ENCODE results near the gene VSTM2B.

GRCh38 chr19:29568036-29569025 is 42.5 kb downstream of the VSTM2B start:
- no peak for TF ChIP-seq ZFP30 (CRISPR knock-in tag; IDR thresholded peaks at IDR 0.05)
- no peak for TF ChIP-seq ESRRG (CRISPR knock-in tag; IDR thresholded peaks at IDR 0.05)
- TF ChIP-seq PATZ1 (CRISPR knock-in tag; IDR thresholded peaks at IDR 0.05; ENCODE audit: borderline replicate concordance): no peak
- TF ChIP-seq ARNTL (CRISPR knock-in tag; IDR thresholded peaks at IDR 0.05; ENCODE audit: borderline replicate concordance, low read depth): no peak
- TF ChIP-seq CSRNP3 (CRISPR knock-in tag; IDR thresholded peaks at IDR 0.05): no peak
- no peak for TF ChIP-seq SNAI2 (CRISPR knock-in tag; IDR thresholded peaks at IDR 0.05)
- TF ChIP-seq POU6F1 (CRISPR knock-in tag; IDR thresholded peaks at IDR 0.05; ENCODE audit: borderline replicate concordance, low read depth): no peak
- no peak for TF ChIP-seq OSR1 (CRISPR knock-in tag; IDR thresholded peaks at IDR 0.05)
- TF ChIP-seq CSDC2 (CRISPR knock-in tag; IDR thresholded peaks at IDR 0.05): no peak
- no peak for TF ChIP-seq CREB5 (CRISPR knock-in tag; IDR thresholded peaks at IDR 0.05; ENCODE audit: low read depth)
- TF ChIP-seq ZNF70 (CRISPR knock-in tag; IDR thresholded peaks at IDR 0.05): no peak
- TF ChIP-seq GLIS3 (CRISPR knock-in tag; IDR thresholded peaks at IDR 0.05): no peak
- TF ChIP-seq RARB (CRISPR knock-in tag; IDR thresholded peaks at IDR 0.05): no peak
- no peak for TF ChIP-seq ZFP3 (CRISPR knock-in tag; IDR thresholded peaks at IDR 0.05)

Measured in SK-N-SH treated with all-trans-retinoic acid at 6 μM for 48 hours (cell line).